NT2/D1 (cell line): ENCODE data around the gene MAP7D3.

ENCODE experiments used
- DNase-seq: peaks from one replicate; pipeline ENCODE4 v3.0.0-alpha.2; 2011; ENCODE audit warnings: low read depth, low spot score
- H3K27me3 ChIP-seq: 2 replicates; pipeline ENCODE4 v1.6.0; 2011; ENCODE audit warnings: mild to moderate bottlenecking; ENCODE audit not compliant: insufficient read length, insufficient read depth
- H3K36me3 ChIP-seq: 2 replicates; pipeline ENCODE4 v1.6.1; 2011; ENCODE audit warnings: mild to moderate bottlenecking, low read length, mixed read lengths; ENCODE audit not compliant: insufficient read depth, insufficient read length
- H3K4me1 ChIP-seq: 2 replicates; pipeline ENCODE4 v1.5.1; 2011; ENCODE audit not compliant: insufficient read depth, insufficient read length
- H3K4me3 ChIP-seq: 2 replicates; pipeline ENCODE4 v1.5.1; 2011; ENCODE audit warnings: low read depth; ENCODE audit not compliant: insufficient read length
- H3K9ac ChIP-seq: 2 replicates; pipeline ENCODE4 v1.6.0; 2011; ENCODE audit warnings: low read depth; ENCODE audit not compliant: insufficient read length
- H3K9me3 ChIP-seq: 2 replicates; pipeline ENCODE4 v1.5.1; 2011; ENCODE audit warnings: mild to moderate bottlenecking, low read length; ENCODE audit not compliant: insufficient read depth
- SUZ12 ChIP-seq: IDR thresholded peaks from 2 replicates; pipeline ENCODE4 v1.6.1; 2011; ENCODE audit not compliant: insufficient read length, insufficient read depth; ENCODE audit errors: extremely low read depth
- YY1 ChIP-seq: IDR thresholded peaks from 2 replicates; pipeline ENCODE4 v1.6.1; 2011; ENCODE audit not compliant: insufficient read length, insufficient read depth
- ZNF274 ChIP-seq: IDR thresholded peaks from 2 replicates; pipeline ENCODE4 v1.6.1; 2011; ENCODE audit warnings: mild to moderate bottlenecking, low read depth, low read length

Gene MAP7D3

DNA sequence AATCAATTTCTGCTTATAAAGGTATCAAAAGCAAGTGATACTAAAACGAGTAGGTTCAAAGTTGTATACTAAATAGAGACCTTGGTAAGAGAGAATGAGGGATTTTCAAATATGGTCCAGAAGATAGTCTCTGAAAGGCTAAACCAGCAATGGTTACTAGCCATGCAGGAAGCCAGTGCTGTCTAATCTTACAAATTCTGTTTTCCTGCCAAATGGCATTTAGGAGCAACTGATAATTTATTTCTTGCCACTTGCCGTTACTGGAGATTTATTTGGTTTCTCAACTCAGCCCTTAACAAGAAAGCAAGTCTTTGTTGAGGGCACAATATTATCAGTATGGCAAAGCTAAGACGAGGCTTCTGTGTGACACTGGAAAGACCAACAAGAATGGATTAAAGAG is 47.2 kb downstream of the MAP7D3 start:
- Histone ChIP-seq H3K27me3 (no peaks in the 10 kb centered on the region), H3K36me3 (peaks cover 4% of the 10 kb centered on the region), H3K4me1 (no peaks in the 10 kb centered on the region), H3K9me3 (no peaks in the 10 kb centered on the region), H3K9ac (no peak overlapping the region), H3K4me3 (no peak overlapping the region)
- no peak for DNase-seq
- TF ChIP-seq YY1: no peak
- no peak for TF ChIP-seq ZNF274
- TF ChIP-seq SUZ12: no peak

- Histone ChIP-seq H3K27me3 (no peaks in the 10 kb centered on the region), H3K4me3 (no peak overlapping the region), H3K9me3 (no peaks in the 10 kb centered on the region), H3K4me1 (no peaks in the 10 kb centered on the region), H3K9ac (no peak overlapping the region), H3K36me3 (peaks cover 4% of the 10 kb centered on the region)
- TF ChIP-seq YY1 (no peak), ZNF274 (no peak), SUZ12 (no peak)
- DNase-seq: no peak
Measured at GRCh38 chrX:136203438-136203837, 47.8 kb downstream of the MAP7D3 start.

DNA sequence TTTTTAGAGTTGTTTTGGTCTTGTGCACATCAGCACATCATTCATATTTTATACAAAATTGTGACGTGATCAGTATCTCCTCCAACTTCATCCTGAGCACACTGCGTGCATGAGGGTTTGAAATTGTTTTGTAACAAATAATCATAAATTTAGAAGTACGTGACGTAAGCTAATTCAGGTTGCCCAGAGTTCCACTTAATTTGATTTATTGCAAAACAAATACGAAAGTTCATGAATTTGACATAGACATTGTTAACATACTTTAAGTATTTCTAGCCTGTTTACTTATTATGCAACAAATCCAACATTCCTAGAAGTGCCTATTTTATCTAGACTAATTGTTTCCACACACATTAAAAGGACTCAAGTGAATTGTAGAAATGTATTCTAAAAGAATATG is 48.3 kb downstream of the MAP7D3 start:
- H3K4me3 ChIP-seq: no peak overlapping the region
- H3K27me3 ChIP-seq: no peaks in the 10 kb centered on the region
- TF ChIP-seq YY1: no peak
- no peak for TF ChIP-seq SUZ12
- no peak for TF ChIP-seq ZNF274
- peaks cover under 1% of the 10 kb centered on the region for H3K36me3 ChIP-seq
- H3K9me3 ChIP-seq: no peaks in the 10 kb centered on the region
- no peaks in the 10 kb centered on the region for H3K4me1 ChIP-seq
- no peak overlapping the region for H3K9ac ChIP-seq
- DNase-seq: no peak

GRCh38 chrX:136201601-136202000 is 49.6 kb downstream of the MAP7D3 start:
- Histone ChIP-seq H3K9me3 (no peaks in the 10 kb centered on the region), H3K4me3 (no peak overlapping the region), H3K9ac (no peak overlapping the region), H3K27me3 (no peaks in the 10 kb centered on the region), H3K4me1 (no peaks in the 10 kb centered on the region), H3K36me3 (no peaks in the 10 kb centered on the region)
- DNase-seq: no peak
- TF ChIP-seq ZNF274 (no peak), YY1 (no peak), SUZ12 (no peak)

- H3K4me3 ChIP-seq: no peak overlapping the region
- H3K9ac ChIP-seq: no peak overlapping the region
- no peaks in the 10 kb centered on the region for H3K9me3 ChIP-seq
- H3K27me3 ChIP-seq: no peaks in the 10 kb centered on the region
- no peaks in the 10 kb centered on the region for H3K4me1 ChIP-seq
- TF ChIP-seq YY1 (no peak), ZNF274 (no peak), SUZ12 (no peak)
- DNase-seq: no peak
- H3K36me3 ChIP-seq: no peaks in the 10 kb centered on the region
Measured at GRCh38 chrX:136200466-136200865, 50.7 kb downstream of the MAP7D3 start.

- Histone ChIP-seq H3K36me3 (no peaks in the 10 kb centered on the region), H3K9me3 (no peaks in the 10 kb centered on the region), H3K9ac (no peak overlapping the region), H3K27me3 (no peaks in the 10 kb centered on the region), H3K4me3 (no peak overlapping the region), H3K4me1 (no peaks in the 10 kb centered on the region)
- TF ChIP-seq YY1 (no peak), ZNF274 (no peak), SUZ12 (no peak)
- DNase-seq: no peak
Measured at GRCh38 chrX:136199365-136199764, 51.8 kb downstream of the MAP7D3 start.

DNA sequence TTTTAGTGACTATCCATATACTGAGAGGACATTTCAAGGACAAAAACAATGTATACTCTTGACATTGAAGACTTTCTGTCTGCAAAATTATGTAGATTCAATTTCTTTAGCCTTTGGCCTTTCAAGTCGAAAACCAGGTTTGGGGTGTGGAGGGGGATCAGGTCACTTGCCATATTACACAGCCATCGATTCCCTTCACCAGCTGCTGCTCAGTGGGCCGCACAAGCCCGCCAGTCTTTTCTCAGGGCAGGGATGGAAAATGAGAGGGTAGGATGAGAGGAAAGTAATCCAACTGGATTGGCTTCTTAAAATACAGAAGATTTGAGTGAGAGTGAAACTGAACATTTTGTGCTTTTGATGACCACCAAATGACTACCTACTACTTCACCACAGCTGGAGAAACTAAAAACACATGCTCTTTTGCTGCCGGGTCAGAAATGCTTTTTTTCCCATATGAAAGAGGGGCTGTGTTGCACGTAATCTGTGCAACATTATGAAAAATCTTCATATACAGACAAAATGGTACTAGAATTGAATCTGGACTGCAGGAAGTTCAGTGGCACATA is 52.4 kb downstream of the MAP7D3 start:
- no peaks in the 10 kb centered on the region for H3K27me3 ChIP-seq
- no peak for DNase-seq
- H3K9ac ChIP-seq: no peak overlapping the region
- no peaks in the 10 kb centered on the region for H3K9me3 ChIP-seq
- H3K4me1 ChIP-seq: no peaks in the 10 kb centered on the region
- H3K4me3 ChIP-seq: no peak overlapping the region
- TF ChIP-seq SUZ12: no peak
- TF ChIP-seq YY1: no peak
- TF ChIP-seq ZNF274: no peak
- H3K36me3 ChIP-seq: no peaks in the 10 kb centered on the region

- Histone ChIP-seq H3K4me1 (no peaks in the 10 kb centered on the region), H3K4me3 (no peak overlapping the region), H3K9me3 (no peaks in the 10 kb centered on the region), H3K36me3 (no peaks in the 10 kb centered on the region), H3K9ac (no peak overlapping the region), H3K27me3 (no peaks in the 10 kb centered on the region)
- DNase-seq: no peak
- TF ChIP-seq ZNF274 (no peak), SUZ12 (no peak), YY1 (no peak)
Measured at GRCh38 chrX:136198010-136198409, 53.2 kb downstream of the MAP7D3 start.
